Measurements from ENCODE around the gene TTC9B. TPM values are rescaled to one million over a fixed set of nuclear protein-coding genes. Genes with fewer than 3 reads are reported as not detected.

Gene TTC9B
- total and polyA plus RNA-seq, 2 of the 4 experiments (the other 2 are of a cell fraction) = not detected

- Histone ChIP-seq H2BK120ac (ENCODE audit: low read depth, low read length) (no peak overlapping the region), H3K4me2 (ENCODE audit: low read depth, low read length) (no peak overlapping the region), H3K79me1 (ENCODE audit: low read depth in 1 of 2, low read length in 2 of 2) (peaks cover 10 to 32% of the 10 kb centered on the region in 2 experiments), H3K4ac (ENCODE audit: low read depth, low read length) (no peak overlapping the region), H2BK20ac (ENCODE audit: low read depth, low read length) (no peak overlapping the region), H2BK15ac (ENCODE audit: low read depth, low read length) (no peak overlapping the region), H2BK5ac (ENCODE audit: low read depth, low read length, poor library complexity, severe bottlenecking) (no peak overlapping the region), H4K20me1 (ENCODE audit: insufficient read depth, low read length) (peaks cover 6% of the 10 kb centered on the region), H3K9ac (ENCODE audit: low read depth, low read length) (no peak overlapping the region), H3K27me3 (ENCODE audit: control insufficient read depth, insufficient read depth, low read length) (no peaks in the 10 kb centered on the region), H3K23ac (ENCODE audit: low read depth, low read length) (no peak overlapping the region), H3K27ac (ENCODE audit: insufficient read depth, low read length) (no peak overlapping the region), H3K9me1 (ENCODE audit: insufficient read depth, low read length) (peaks cover 9% of the 10 kb centered on the region; the same call in 1 of the 2 replicates), H3K56ac (ENCODE audit: extremely low read depth, insufficient read depth, low read length) (no peak overlapping the region), H3K36me3 (ENCODE audit: control insufficient read depth, insufficient read depth, low read length) (peaks cover 47% of the 10 kb centered on the region), H2AFZ (replicated peaks; ENCODE audit: low read length, poor library complexity) (no peak overlapping the region), H3K9me3 (ENCODE audit: control insufficient read depth, insufficient read depth, low read length) (no peaks in the 10 kb centered on the region), H3K4me3 (ENCODE audit: insufficient read depth, low read depth, low read length) (no peak overlapping the region), H2AK5ac (ENCODE audit: low read depth, low read length) (no peak overlapping the region), H2AK9ac (replicated peaks; ENCODE audit: low read depth, low read length, poor library complexity) (no peak overlapping the region), H3K4me1 (ENCODE audit: control insufficient read depth, insufficient read depth, low read length) (no peaks in the 10 kb centered on the region), H3K18ac (ENCODE audit: low read depth, low read length) (no peak overlapping the region), H4K5ac (ENCODE audit: low read depth, low read length) (no peak overlapping the region), H3K14ac (replicated peaks; ENCODE audit: low read depth, low read length) (no peak overlapping the region), H4K91ac (ENCODE audit: insufficient read depth, low read depth, low read length) (no peak overlapping the region), H4K8ac (ENCODE audit: low read depth in 2 of 2, low read length in 2 of 2) (no peak overlapping the region)
- 81% methylated on average over 14 of the region's 21 CpGs; no CpG with 5 or more reads in 1 of the 2 experiments for WGBS, 2 experiments (ENCODE audit: extremely low coverage in 2 of 2, insufficient read length in 1 of 2)
- in situ Hi-C loops (cut with MboI; ENCODE audit: low sequenced_read_pairs) (no loop called here), dilution Hi-C loops (cut with HindIII; ENCODE audit: low sequenced_read_pairs, unreplicated experiment) (no loop called here), intact Hi-C loops (cut with micrococcal nuclease) (no loop called here)
- ChIA-PET CTCF (no interaction called here), POLR2A (ENCODE audit: unreplicated experiment) (no interaction called here)
- BruUV-seq (replicated peaks) = no TSS peak
- DNase-seq (no peak), ATAC-seq (ENCODE audit: low read depth) (no peak)
- TF ChIP-seq RFX5 (IDR thresholded peaks at IDR 0.05; ENCODE audit: low read depth, low read length) = no peak
Measured at GRCh38 chr19:40241809-40242384, 23.7 kb upstream of the TTC9B start.
